Measurements from ENCODE around the gene FCF1.

FCF1 gene

GRCh38 chr14:74697976-74698375 is 15.0 kb upstream of the FCF1 start:
- no peak for TF ChIP-seq CTCF (IDR thresholded peaks at IDR 0.05; ENCODE audit: insufficient read depth, missing control alignments)
- DNase-seq (ENCODE audit: insufficient read length, low spot score): no peak
- no peak for FAIRE-seq

GRCh38 chr14:74698465-74698864 is 14.5 kb upstream of the FCF1 start:
- TF ChIP-seq CTCF (IDR thresholded peaks at IDR 0.05; ENCODE audit: insufficient read depth, missing control alignments): no peak
- DNase-seq (ENCODE audit: insufficient read length, low spot score) (no peak), FAIRE-seq (no peak)

GRCh38 chr14:74702293-74702692 is 10.7 kb upstream of the FCF1 start:
- no peak for TF ChIP-seq CTCF (IDR thresholded peaks at IDR 0.05; ENCODE audit: insufficient read depth, missing control alignments)

GRCh38 chr14:74703043-74703442 is 9.9 kb upstream of the FCF1 start:
- DNase-seq (ENCODE audit: insufficient read length, low spot score): no peak
- FAIRE-seq: no peak
- TF ChIP-seq CTCF (IDR thresholded peaks at IDR 0.05; ENCODE audit: insufficient read depth, missing control alignments): no peak

More at GRCh38 chr14:74702293-74702692, 10.7 kb upstream of the FCF1 start:
- no peak for DNase-seq (ENCODE audit: insufficient read length, low spot score)
- FAIRE-seq: no peak

- FAIRE-seq (no peak), DNase-seq (ENCODE audit: insufficient read length, low spot score) (no peak)
- TF ChIP-seq CTCF (IDR thresholded peaks at IDR 0.05; ENCODE audit: insufficient read depth, missing control alignments): no peak
Observed at GRCh38 chr14:74704656-74705055, 8.3 kb upstream of the FCF1 start.

- TF ChIP-seq CTCF (IDR thresholded peaks at IDR 0.05; ENCODE audit: insufficient read depth, missing control alignments): no peak
- DNase-seq (ENCODE audit: insufficient read length, low spot score) (no peak), FAIRE-seq (no peak)
Observed at GRCh38 chr14:74705613-74706500, 7.1 kb upstream of the FCF1 start.

- TF ChIP-seq CTCF (IDR thresholded peaks at IDR 0.05; ENCODE audit: insufficient read depth, missing control alignments): no peak
- DNase-seq (ENCODE audit: insufficient read length, low spot score): no peak
- no peak for FAIRE-seq
Observed at GRCh38 chr14:74710480-74710879, 2.5 kb upstream of the FCF1 start.

All from D721Med (cell line).